WTC11 (cell line): ENCODE measurements around the gene RNF151. TPM values are rescaled to one million over a fixed set of nuclear protein-coding genes. Genes with fewer than 3 reads are reported as not detected.

Experiments
- ATAC-seq: fragments of 200-7000 bp; cut with Tn5 transposase; 2 replicates; pipeline ENCODE4 v1.10.0; 2021; ENCODE audit warnings: mild to moderate bottlenecking, moderate library complexity
- CTCF ChIA-PET: fragments of 300-600 bp; sonication (Branson Sonifier 250); formaldehyde crosslinking; loops from one replicate; lab custom pipeline; 2021; ENCODE audit warnings: antibody characterized with exemption; lab: Charles Lee
- POLR2A ChIA-PET: fragments of 350-600 bp; sonication (Branson Sonifier 250); formaldehyde crosslinking; loops from one replicate; lab custom pipeline; 2021; ENCODE audit warnings: antibody characterized with exemption; lab: Charles Lee
- DNase-seq: peaks from one replicate; pipeline ENCODE4 v3.0.0; 2021; ENCODE audit warnings: low spot score
- H3K27ac Mint-ChIP-seq: 2 replicates; pipeline ENCODE4 v1.8.0; 2021; ENCODE audit warnings: mixed read lengths
- H3K27me3 Mint-ChIP-seq: 2 replicates; pipeline ENCODE4 v1.8.0; 2021; ENCODE audit warnings: low read depth, mild to moderate bottlenecking, moderate library complexity, mixed read lengths
- H3K36me3 Mint-ChIP-seq: 2 replicates; pipeline ENCODE4 v1.8.0; 2021; ENCODE audit warnings: mixed read lengths
- H3K4me1 Mint-ChIP-seq: 2 replicates; pipeline ENCODE4 v1.8.0; 2022; ENCODE audit warnings: mixed read lengths
- H3K4me3 Mint-ChIP-seq: 2 replicates; pipeline ENCODE4 v1.8.0; 2021; ENCODE audit warnings: mild to moderate bottlenecking, moderate library complexity, mixed read lengths
- H3K9me3 Mint-ChIP-seq: 2 replicates; pipeline ENCODE4 v1.8.0; 2021; ENCODE audit warnings: mixed read lengths
- CBFB ChIP-seq: sonication (generic); formaldehyde crosslinking; IDR thresholded peaks from 2 replicates; pipeline ENCODE4 v1.8.1; 2022; ENCODE audit warnings: mild to moderate bottlenecking, low read depth, missing genetic modification reagents
- GABPB1 ChIP-seq: sonication (generic); formaldehyde crosslinking; IDR thresholded peaks from 2 replicates; pipeline ENCODE4 v1.8.1; 2023; ENCODE audit warnings: mild to moderate bottlenecking, missing genetic modification reagents
- MYBL2 ChIP-seq: sonication (generic); formaldehyde crosslinking; IDR thresholded peaks from 2 replicates; pipeline ENCODE4 v1.8.1; 2023; ENCODE audit warnings: mild to moderate bottlenecking, moderate library complexity, missing genetic modification reagents
- NFYB ChIP-seq: sonication (generic); formaldehyde crosslinking; conservative IDR thresholded peaks from 2 replicates; pipeline ENCODE4 v1.8.0; 2022; ENCODE audit warnings: low read depth, missing genetic modification reagents
- NR1H2 ChIP-seq: sonication (generic); formaldehyde crosslinking; IDR thresholded peaks from 2 replicates; pipeline ENCODE4 v1.9.0; 2021; ENCODE audit warnings: mild to moderate bottlenecking, moderate library complexity, missing genetic modification reagents
- TP53 ChIP-seq: sonication (generic); formaldehyde crosslinking; IDR thresholded peaks from 2 replicates; pipeline ENCODE4 v1.8.1; 2023; ENCODE audit warnings: mild to moderate bottlenecking, missing genetic modification reagents
- ZNF121 ChIP-seq: sonication (generic); formaldehyde crosslinking; IDR thresholded peaks from 2 replicates; pipeline ENCODE4 v1.8.0; 2023; ENCODE audit warnings: missing genetic modification reagents
- ZNF219 ChIP-seq: sonication (generic); formaldehyde crosslinking; IDR thresholded peaks from 2 replicates; pipeline ENCODE4 v1.8.0; 2023; ENCODE audit warnings: missing genetic modification reagents, mild to moderate bottlenecking, borderline replicate concordance
- ZNF232 ChIP-seq: sonication (generic); formaldehyde crosslinking; IDR thresholded peaks from 2 replicates; pipeline ENCODE4 v1.8.0; 2022; ENCODE audit warnings: mild to moderate bottlenecking, missing genetic modification reagents
- ZNF423 ChIP-seq: fragments of 250-450 bp; sonication (Bioruptor Pico); IDR thresholded peaks from 2 replicates; pipeline ENCODE4 v2.1.2; 2022; ENCODE audit warnings: mild to moderate bottlenecking, moderate library complexity
- total RNA-seq: library from RNA; stranded (reverse); gene quantifications from 3 replicates; pipeline ENCODE4 v1.2.3, GENCODE V29; 2021
- TF ChIP-seq, protein P1 (sequence below): sonication (generic); formaldehyde crosslinking; IDR thresholded peaks from 2 replicates; pipeline ENCODE4 v1.8.0; 2022; ENCODE audit warnings: mild to moderate bottlenecking, missing genetic modification reagents
- TF ChIP-seq, protein P2 (sequence below): fragments of 250-450 bp; sonication (Bioruptor Pico); IDR thresholded peaks from 2 replicates; pipeline ENCODE4 v1.9.0; 2021; ENCODE audit warnings: mild to moderate bottlenecking
- TF ChIP-seq, protein P3 (sequence below): sonication (generic); formaldehyde crosslinking; IDR thresholded peaks from 2 replicates; pipeline ENCODE4 v1.8.1; 2022; ENCODE audit warnings: missing genetic modification reagents, borderline replicate concordance
- TF ChIP-seq, protein P4 (sequence below): sonication (generic); formaldehyde crosslinking; conservative IDR thresholded peaks from 2 replicates; pipeline ENCODE4 v1.8.1; 2023; ENCODE audit warnings: mild to moderate bottlenecking, low read depth, missing genetic modification reagents, moderate library complexity
- TF ChIP-seq, protein P5 (sequence below): sonication (generic); formaldehyde crosslinking; IDR thresholded peaks from 2 replicates; pipeline ENCODE4 v1.8.1; 2023; ENCODE audit warnings: mild to moderate bottlenecking, missing genetic modification reagents, borderline replicate concordance

Gene RNF151
- total RNA-seq, 1 experiment from 2014 or later = 0.31 TPM

DNA sequence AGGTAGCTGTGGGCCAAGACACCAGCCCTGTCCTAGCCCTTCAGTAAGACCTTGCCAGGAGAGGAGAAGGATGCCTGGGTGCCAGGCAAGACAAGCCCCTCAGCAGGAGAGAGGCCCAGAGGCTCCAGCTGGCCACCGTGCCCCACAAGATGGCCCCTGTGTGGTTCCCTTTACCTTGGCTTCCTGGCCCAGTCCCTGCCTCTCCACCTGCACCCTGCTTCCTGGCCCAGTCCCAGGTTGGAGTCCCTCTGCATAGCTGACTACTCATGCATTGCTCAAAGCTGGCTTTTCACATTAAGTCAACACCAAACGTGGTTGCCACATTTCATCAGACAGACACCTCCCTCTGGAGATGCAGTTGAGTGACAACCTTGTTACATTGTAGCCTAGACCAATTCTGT is 27.1 kb downstream of the RNF151 start:
- CTCF ChIA-PET = interaction anchor here (1.0 to 6.4 kb wide), 4 partner anchors 9 to 65 kb away, joined by 3 to 59 read pairs (median 4); partner anchors contain the start of genes GFER and NPW
- POLR2A ChIA-PET = interaction anchor here (1.3 kb wide), 1 partner anchor 97 kb away, joined by 4 read pairs; no protein-coding TSS in a partner anchor
- H3K27me3 Mint-ChIP-seq = peaks cover 20% of the 10 kb centered on the region
- DNase-seq (no peak), ATAC-seq (no peak)
- no peak overlapping the region for H3K27ac Mint-ChIP-seq
- TF ChIP-seq, protein P1, sequence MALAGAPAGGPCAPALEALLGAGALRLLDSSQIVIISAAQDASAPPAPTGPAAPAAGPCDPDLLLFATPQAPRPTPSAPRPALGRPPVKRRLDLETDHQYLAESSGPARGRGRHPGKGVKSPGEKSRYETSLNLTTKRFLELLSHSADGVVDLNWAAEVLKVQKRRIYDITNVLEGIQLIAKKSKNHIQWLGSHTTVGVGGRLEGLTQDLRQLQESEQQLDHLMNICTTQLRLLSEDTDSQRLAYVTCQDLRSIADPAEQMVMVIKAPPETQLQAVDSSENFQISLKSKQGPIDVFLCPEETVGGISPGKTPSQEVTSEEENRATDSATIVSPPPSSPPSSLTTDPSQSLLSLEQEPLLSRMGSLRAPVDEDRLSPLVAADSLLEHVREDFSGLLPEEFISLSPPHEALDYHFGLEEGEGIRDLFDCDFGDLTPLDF (CRISPR knock-in tag) = no peak
- TF ChIP-seq GABPB1 = peak; percentile 91
- no peaks in the 10 kb centered on the region for H3K9me3 Mint-ChIP-seq
- peaks cover 11% of the 10 kb centered on the region for H3K36me3 Mint-ChIP-seq
- H3K4me3 Mint-ChIP-seq = peak overlapping the region; percentile 55
- peaks cover 14% of the 10 kb centered on the region for H3K4me1 Mint-ChIP-seq

DNA sequence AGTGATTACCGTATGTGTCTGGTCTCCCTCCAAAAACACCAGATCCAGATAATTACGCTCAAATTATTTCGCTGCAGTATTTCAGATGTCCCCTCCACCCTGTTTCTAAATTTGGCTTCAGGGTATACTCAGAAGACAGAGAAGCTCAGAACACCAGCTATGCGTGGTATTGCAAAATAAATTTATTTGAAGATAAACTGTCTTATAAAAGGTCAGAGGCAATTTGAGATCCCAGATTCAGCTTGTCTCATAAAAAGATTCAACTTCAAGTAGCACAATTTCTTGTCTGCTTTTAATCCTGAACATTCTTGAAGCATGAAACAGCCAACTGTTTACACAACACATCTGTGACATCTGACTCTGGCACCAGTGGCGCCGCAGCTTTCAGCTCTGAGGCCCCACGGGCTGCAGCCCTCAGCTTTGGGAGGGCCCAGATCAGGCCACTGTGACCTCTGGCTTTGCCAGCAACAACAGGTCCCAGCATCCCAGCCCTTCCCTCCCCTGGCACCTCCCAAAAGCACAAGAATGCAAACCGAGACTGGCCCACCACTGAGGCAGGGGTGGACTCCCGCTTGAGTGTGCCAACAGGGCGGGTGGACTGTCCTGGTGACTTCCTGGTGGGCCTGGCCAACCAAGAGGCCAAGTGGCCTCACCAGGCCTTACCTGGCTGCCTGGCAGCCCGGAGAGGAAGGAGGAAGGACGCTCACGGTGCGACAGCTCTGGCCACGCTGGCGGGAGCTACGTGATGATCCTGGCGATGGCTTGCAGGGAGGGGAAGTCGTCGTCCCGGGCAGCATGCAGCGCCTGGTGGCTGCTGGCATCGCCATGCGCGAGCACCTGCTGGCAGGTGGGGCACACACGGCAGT is 31.1 kb downstream of the RNF151 start:
- H3K27me3 Mint-ChIP-seq = no peaks in the 10 kb centered on the region; the same call in 1 of the 2 replicates
- H3K9me3 Mint-ChIP-seq = no peaks in the 10 kb centered on the region
- 0 out of 2 replicates have a peak, but pooled peaks cover 3% of the 10 kb centered on the region for H3K4me1 Mint-ChIP-seq
- H3K36me3 Mint-ChIP-seq = peaks cover 24% of the 10 kb centered on the region
- ChIA-PET CTCF (interaction anchor here (0.7 to 2.7 kb wide), 3 partner anchors 19 to 143 kb away, joined by 3 to 9 read pairs (median 4); no protein-coding TSS in a partner anchor), POLR2A (interaction anchor here (0.6 to 1.2 kb wide), 2 partner anchors 33 to 46 kb away, joined by 3 to 4 read pairs; partner anchors contain the start of gene RPS2)
- TF ChIP-seq NFYB (CRISPR knock-in tag) = no peak
- TF ChIP-seq ZNF232 = no peak
- TF ChIP-seq GABPB1 = no peak
- no peak for TF ChIP-seq ZNF423
- TF ChIP-seq, protein P2, sequence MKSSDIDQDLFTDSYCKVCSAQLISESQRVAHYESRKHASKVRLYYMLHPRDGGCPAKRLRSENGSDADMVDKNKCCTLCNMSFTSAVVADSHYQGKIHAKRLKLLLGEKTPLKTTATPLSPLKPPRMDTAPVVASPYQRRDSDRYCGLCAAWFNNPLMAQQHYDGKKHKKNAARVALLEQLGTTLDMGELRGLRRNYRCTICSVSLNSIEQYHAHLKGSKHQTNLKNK (CRISPR knock-in tag) = no peak
- TF ChIP-seq ZNF219 = no peak
- TF ChIP-seq TP53 (CRISPR knock-in tag) = no peak
- no peak for TF ChIP-seq NR1H2 (CRISPR knock-in tag)
- TF ChIP-seq, protein P3, sequence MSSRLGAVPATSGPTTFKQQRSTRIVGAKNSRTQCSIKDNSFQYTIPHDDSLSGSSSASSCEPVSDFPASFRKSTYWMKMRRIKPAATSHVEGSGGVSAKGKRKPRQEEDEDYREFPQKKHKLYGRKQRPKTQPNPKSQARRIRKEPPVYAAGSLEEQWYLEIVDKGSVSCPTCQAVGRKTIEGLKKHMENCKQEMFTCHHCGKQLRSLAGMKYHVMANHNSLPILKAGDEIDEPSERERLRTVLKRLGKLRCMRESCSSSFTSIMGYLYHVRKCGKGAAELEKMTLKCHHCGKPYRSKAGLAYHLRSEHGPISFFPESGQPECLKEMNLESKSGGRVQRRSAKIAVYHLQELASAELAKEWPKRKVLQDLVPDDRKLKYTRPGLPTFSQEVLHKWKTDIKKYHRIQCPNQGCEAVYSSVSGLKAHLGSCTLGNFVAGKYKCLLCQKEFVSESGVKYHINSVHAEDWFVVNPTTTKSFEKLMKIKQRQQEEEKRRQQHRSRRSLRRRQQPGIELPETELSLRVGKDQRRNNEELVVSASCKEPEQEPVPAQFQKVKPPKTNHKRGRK (CRISPR knock-in tag) = no peak
- no peak for TF ChIP-seq CBFB
- TF ChIP-seq, protein P4, sequence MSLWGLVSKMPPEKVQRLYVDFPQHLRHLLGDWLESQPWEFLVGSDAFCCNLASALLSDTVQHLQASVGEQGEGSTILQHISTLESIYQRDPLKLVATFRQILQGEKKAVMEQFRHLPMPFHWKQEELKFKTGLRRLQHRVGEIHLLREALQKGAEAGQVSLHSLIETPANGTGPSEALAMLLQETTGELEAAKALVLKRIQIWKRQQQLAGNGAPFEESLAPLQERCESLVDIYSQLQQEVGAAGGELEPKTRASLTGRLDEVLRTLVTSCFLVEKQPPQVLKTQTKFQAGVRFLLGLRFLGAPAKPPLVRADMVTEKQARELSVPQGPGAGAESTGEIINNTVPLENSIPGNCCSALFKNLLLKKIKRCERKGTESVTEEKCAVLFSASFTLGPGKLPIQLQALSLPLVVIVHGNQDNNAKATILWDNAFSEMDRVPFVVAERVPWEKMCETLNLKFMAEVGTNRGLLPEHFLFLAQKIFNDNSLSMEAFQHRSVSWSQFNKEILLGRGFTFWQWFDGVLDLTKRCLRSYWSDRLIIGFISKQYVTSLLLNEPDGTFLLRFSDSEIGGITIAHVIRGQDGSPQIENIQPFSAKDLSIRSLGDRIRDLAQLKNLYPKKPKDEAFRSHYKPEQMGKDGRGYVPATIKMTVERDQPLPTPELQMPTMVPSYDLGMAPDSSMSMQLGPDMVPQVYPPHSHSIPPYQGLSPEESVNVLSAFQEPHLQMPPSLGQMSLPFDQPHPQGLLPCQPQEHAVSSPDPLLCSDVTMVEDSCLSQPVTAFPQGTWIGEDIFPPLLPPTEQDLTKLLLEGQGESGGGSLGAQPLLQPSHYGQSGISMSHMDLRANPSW (CRISPR knock-in tag) = no peak
- TF ChIP-seq ZNF121 (CRISPR knock-in tag) = no peak
- H3K4me3 Mint-ChIP-seq = no peak overlapping the region
- ATAC-seq (no peak), DNase-seq (no peak)
- no peak overlapping the region for H3K27ac Mint-ChIP-seq

DNA sequence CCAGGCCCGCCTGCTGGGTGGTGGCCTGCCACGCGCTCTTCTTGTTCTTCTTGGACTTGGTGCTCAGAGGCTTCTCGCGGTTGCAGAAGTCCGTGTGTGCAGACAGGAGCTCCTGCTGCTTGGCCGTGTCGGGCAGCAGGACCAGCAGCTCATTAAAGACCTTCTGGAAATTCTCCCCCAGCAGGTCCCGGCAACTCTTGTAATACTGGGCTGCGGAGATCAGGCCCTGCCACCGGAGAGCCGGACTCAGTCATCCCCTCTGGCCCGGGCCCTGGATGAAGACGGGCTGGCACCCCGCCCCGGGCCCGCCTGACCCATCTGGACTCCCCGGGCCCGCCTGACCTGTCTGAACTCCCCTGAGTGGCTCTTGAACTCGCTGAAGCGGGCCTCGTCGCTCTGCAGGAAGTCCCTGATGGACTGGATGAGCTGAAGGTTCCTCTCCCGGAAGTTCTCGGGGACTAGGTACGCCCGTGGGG is 31.7 kb downstream of the RNF151 start:
- Mint-ChIP-seq H3K9me3 (no peaks in the 10 kb centered on the region), H3K4me1 (0 out of 2 replicates have a peak, but pooled peaks cover 1% of the 10 kb centered on the region), H3K27me3 (no peaks in the 10 kb centered on the region; the same call in 1 of the 2 replicates), H3K4me3 (no peak overlapping the region)
- ChIA-PET CTCF (interaction anchor here (0.5 to 0.7 kb wide), 2 partner anchors 18 to 140 kb away, joined by 3 read pairs; no protein-coding TSS in a partner anchor), POLR2A (no interaction called here)
- ATAC-seq (no peak), DNase-seq (no peak)
- no peak for TF ChIP-seq MYBL2
- TF ChIP-seq, protein P5, sequence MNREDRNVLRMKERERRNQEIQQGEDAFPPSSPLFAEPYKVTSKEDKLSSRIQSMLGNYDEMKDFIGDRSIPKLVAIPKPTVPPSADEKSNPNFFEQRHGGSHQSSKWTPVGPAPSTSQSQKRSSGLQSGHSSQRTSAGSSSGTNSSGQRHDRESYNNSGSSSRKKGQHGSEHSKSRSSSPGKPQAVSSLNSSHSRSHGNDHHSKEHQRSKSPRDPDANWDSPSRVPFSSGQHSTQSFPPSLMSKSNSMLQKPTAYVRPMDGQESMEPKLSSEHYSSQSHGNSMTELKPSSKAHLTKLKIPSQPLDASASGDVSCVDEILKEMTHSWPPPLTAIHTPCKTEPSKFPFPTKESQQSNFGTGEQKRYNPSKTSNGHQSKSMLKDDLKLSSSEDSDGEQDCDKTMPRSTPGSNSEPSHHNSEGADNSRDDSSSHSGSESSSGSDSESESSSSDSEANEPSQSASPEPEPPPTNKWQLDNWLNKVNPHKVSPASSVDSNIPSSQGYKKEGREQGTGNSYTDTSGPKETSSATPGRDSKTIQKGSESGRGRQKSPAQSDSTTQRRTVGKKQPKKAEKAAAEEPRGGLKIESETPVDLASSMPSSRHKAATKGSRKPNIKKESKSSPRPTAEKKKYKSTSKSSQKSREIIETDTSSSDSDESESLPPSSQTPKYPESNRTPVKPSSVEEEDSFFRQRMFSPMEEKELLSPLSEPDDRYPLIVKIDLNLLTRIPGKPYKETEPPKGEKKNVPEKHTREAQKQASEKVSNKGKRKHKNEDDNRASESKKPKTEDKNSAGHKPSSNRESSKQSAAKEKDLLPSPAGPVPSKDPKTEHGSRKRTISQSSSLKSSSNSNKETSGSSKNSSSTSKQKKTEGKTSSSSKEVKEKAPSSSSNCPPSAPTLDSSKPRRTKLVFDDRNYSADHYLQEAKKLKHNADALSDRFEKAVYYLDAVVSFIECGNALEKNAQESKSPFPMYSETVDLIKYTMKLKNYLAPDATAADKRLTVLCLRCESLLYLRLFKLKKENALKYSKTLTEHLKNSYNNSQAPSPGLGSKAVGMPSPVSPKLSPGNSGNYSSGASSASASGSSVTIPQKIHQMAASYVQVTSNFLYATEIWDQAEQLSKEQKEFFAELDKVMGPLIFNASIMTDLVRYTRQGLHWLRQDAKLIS (CRISPR knock-in tag) = no peak
- TF ChIP-seq, protein P1 (CRISPR knock-in tag) = no peak
- TF ChIP-seq, all 79 proteins: peak for 0
- H3K36me3 Mint-ChIP-seq = peaks cover 24% of the 10 kb centered on the region
- H3K27ac Mint-ChIP-seq = no peak overlapping the region; the same call in 1 of the 2 replicates
